Gastrocnemius medialis (tissue), 4 donors: ENCODE measurements around the gene TNS3.

Experiments used
- CTCF ChIP-seq, 5 experiments: fragments of 450-650 bp in 3 of 5; fragments of 200-600 bp in 2 of 5; sonication (generic) in 2 of 5; IDR thresholded peaks in 4 of 5; conservative IDR thresholded peaks in 1 of 5; 1 replicate in 4 of 5; 2 replicates in 1 of 5; pipeline ENCODE4 v1.5.1; 2016 to 2019; ENCODE audit warnings: antibody characterized with exemption in 5 of 5, mild to moderate bottlenecking in 3 of 5, moderate library complexity in 3 of 5
- POLR2A ChIP-seq, 2 donors: fragments of 450-650 bp; IDR thresholded peaks; one replicate each; pipeline ENCODE4 v1.6.1; 2017; ENCODE audit warnings: antibody characterized with exemption in 2 of 2, mild to moderate bottlenecking in 2 of 2, moderate library complexity in 2 of 2

- TF ChIP-seq CTCF (IDR thresholded peaks at IDR 0.05 in 4 of 5, conservative IDR thresholded peaks at IDR 0.05 in 1 of 5) (no peak), POLR2A (IDR thresholded peaks at IDR 0.05) (no peak)
These were observed 68.1 kb downstream of the TNS3 start for GRCh38 chr7:47513741-47514241.
